IMR-90 (cell line): ENCODE measurements around the gene PCBD1. TPM values are rescaled to one million over a fixed set of nuclear protein-coding genes. Genes with fewer than 3 reads are reported as not detected.

Experiments used
- ATAC-seq: fragments of 200-7000 bp; cut with Tn5 transposase; 2 replicates; pipeline ENCODE4 v1.9.1; 2020; ENCODE audit warnings: low read depth, mild to moderate bottlenecking, moderate library complexity
- BruUV-seq: library from RNA; stranded (reverse); fragments of 400-500 nt; replicated peaks from 2 replicates; lab custom pipeline; 2021; lab: Mats Ljungman, UMichigan
- CTCF ChIA-PET: fragments of 300-600 bp; formaldehyde crosslinking; extraction: SDS; loops from one replicate; lab custom pipeline; 2021; ENCODE audit warnings: antibody characterized with exemption; lab: Yijun Ruan, JAX
- POLR2A ChIA-PET: fragments of 300-600 bp; sonication (Branson Sonifier 250); formaldehyde crosslinking; loops from one replicate; lab custom pipeline; 2022; ENCODE audit warnings: antibody characterized with exemption; ENCODE audit not compliant: unreplicated experiment; lab: Charles Lee
- DNase-seq: peaks from one replicate; pipeline ENCODE4 v3.0.0; 2013
- H2AFZ ChIP-seq: replicated peaks from 2 replicates; pipeline ENCODE3; 2013; ENCODE audit warnings: low read length, mild to moderate bottlenecking; ENCODE audit not compliant: poor library complexity
- H2AK5ac ChIP-seq: 2 replicates; pipeline ENCODE4 v1.6.1; 2013; ENCODE audit warnings: low read depth, low read length, inconsistent platforms
- H2AK9ac ChIP-seq: replicated peaks from 2 replicates; pipeline ENCODE3; 2013; ENCODE audit warnings: mild to moderate bottlenecking, low read depth, low read length, moderate library complexity; ENCODE audit not compliant: poor library complexity
- H2BK120ac ChIP-seq: 2 replicates; pipeline ENCODE4 v1.6.1; 2013; ENCODE audit warnings: low read depth, low read length, inconsistent platforms
- H2BK15ac ChIP-seq: 3 replicates; pipeline ENCODE4 v1.6.1; 2013; ENCODE audit warnings: low read depth, low read length, inconsistent platforms
- H2BK20ac ChIP-seq: 2 replicates; pipeline ENCODE4 v1.6.1; 2013; ENCODE audit warnings: low read depth, mild to moderate bottlenecking, inconsistent platforms, low read length, moderate library complexity
- H2BK5ac ChIP-seq: 2 replicates; pipeline ENCODE4 v1.6.1; 2013; ENCODE audit warnings: mild to moderate bottlenecking, low read depth, low read length, inconsistent platforms; ENCODE audit not compliant: poor library complexity, severe bottlenecking
- H3K14ac ChIP-seq: replicated peaks from 2 replicates; pipeline ENCODE4 v1.6.1; 2013; ENCODE audit warnings: low read depth, low read length, inconsistent platforms
- H3K18ac ChIP-seq: 2 replicates; pipeline ENCODE4 v1.6.1; 2013; ENCODE audit warnings: low read depth, low read length, control low read depth
- H3K23ac ChIP-seq: 2 replicates; pipeline ENCODE4 v1.6.1; 2013; ENCODE audit warnings: low read depth, low read length, inconsistent platforms
- H3K27ac ChIP-seq: 2 replicates; pipeline ENCODE4 v1.5.1; 2013; ENCODE audit warnings: mild to moderate bottlenecking, control low read depth, low read length; ENCODE audit not compliant: insufficient read depth
- H3K27me3 ChIP-seq: 2 replicates; pipeline ENCODE4 v1.6.1; 2013; ENCODE audit warnings: low read length; ENCODE audit not compliant: control insufficient read depth, insufficient read depth
- H3K36me3 ChIP-seq: 2 replicates; pipeline ENCODE4 v1.6.1; 2013; ENCODE audit warnings: low read length, mixed read lengths; ENCODE audit not compliant: control insufficient read depth, insufficient read depth
- H3K4ac ChIP-seq: 2 replicates; pipeline ENCODE4 v1.6.1; 2013; ENCODE audit warnings: low read depth, low read length, inconsistent platforms
- H3K4me1 ChIP-seq: 2 replicates; pipeline ENCODE4 v1.6.1; 2013; ENCODE audit warnings: low read length, mixed read lengths; ENCODE audit not compliant: control insufficient read depth, insufficient read depth
- H3K4me2 ChIP-seq: 2 replicates; pipeline ENCODE4 v1.6.1; 2013; ENCODE audit warnings: low read depth, mild to moderate bottlenecking, control low read depth, low read length, moderate library complexity
- H3K4me3 ChIP-seq: 2 replicates; pipeline ENCODE4 v1.5.1; 2013; ENCODE audit warnings: low read depth, mild to moderate bottlenecking, control low read depth, low read length, moderate library complexity; ENCODE audit not compliant: insufficient read depth
- H3K56ac ChIP-seq: 2 replicates; pipeline ENCODE4 v1.6.1; 2013; ENCODE audit warnings: low read length, inconsistent platforms; ENCODE audit not compliant: insufficient read depth; ENCODE audit errors: extremely low read depth
- H3K79me1 ChIP-seq, 2 experiments: 2 replicates each; pipeline ENCODE4 v1.6.1; 2013; ENCODE audit warnings: low read length in 2 of 2, inconsistent platforms in 1 of 2, low read depth in 1 of 2
- H3K9ac ChIP-seq: 2 replicates; pipeline ENCODE4 v1.6.1; 2013; ENCODE audit warnings: low read depth, low read length, control low read depth
- H3K9me1 ChIP-seq: 2 replicates; pipeline ENCODE4 v1.6.1; 2013; ENCODE audit warnings: low read length, inconsistent platforms; ENCODE audit not compliant: insufficient read depth
- H3K9me3 ChIP-seq: 2 replicates; pipeline ENCODE4 v1.6.1; 2013; ENCODE audit warnings: low read length; ENCODE audit not compliant: control insufficient read depth, insufficient read depth
- H4K20me1 ChIP-seq: 2 replicates; pipeline ENCODE4 v1.6.1; 2013; ENCODE audit warnings: low read length, inconsistent platforms; ENCODE audit not compliant: insufficient read depth
- H4K5ac ChIP-seq: 2 replicates; pipeline ENCODE4 v1.6.1; 2013; ENCODE audit warnings: mild to moderate bottlenecking, low read depth, low read length, control low read depth
- H4K8ac ChIP-seq, 2 experiments: 2 replicates each; pipeline ENCODE4 v1.6.1; 2013; ENCODE audit warnings: low read depth in 2 of 2, low read length in 2 of 2, control low read depth in 1 of 2, inconsistent platforms in 1 of 2
- H4K91ac ChIP-seq: 2 replicates; pipeline ENCODE4 v1.6.1; 2013; ENCODE audit warnings: low read depth, low read length, inconsistent platforms; ENCODE audit not compliant: insufficient read depth
- BHLHE40 ChIP-seq: fragments of 150-350 bp; IDR thresholded peaks from 2 replicates; pipeline ENCODE4 v1.6.1; 2016; ENCODE audit warnings: mild to moderate bottlenecking, low read depth, low read length
- CHD1 ChIP-seq: IDR thresholded peaks from 2 replicates; pipeline ENCODE4 v1.6.1; 2012; ENCODE audit warnings: low read depth, low read length, improper control_type of control experiment
- CTCF ChIP-seq: conservative IDR thresholded peaks from 2 replicates; pipeline ENCODE4 v1.5.1; 2012; ENCODE audit warnings: mild to moderate bottlenecking, low read depth, low read length, improper control_type of control experiment
- ELK1 ChIP-seq: fragments of 150-350 bp; IDR thresholded peaks from 2 replicates; pipeline ENCODE4 v1.6.1; 2016; ENCODE audit warnings: low read depth, mild to moderate bottlenecking, low read length, moderate library complexity, borderline replicate concordance
- FOS ChIP-seq: fragments of 150-350 bp; IDR thresholded peaks from 2 replicates; pipeline ENCODE4 v1.6.1; 2016; ENCODE audit warnings: low read depth, low read length
- MAFK ChIP-seq: IDR thresholded peaks from 2 replicates; pipeline ENCODE4 v1.6.1; 2012; ENCODE audit warnings: low read depth, low read length, improper control_type of control experiment
- MAZ ChIP-seq: IDR thresholded peaks from 2 replicates; pipeline ENCODE4 v1.6.1; 2012; ENCODE audit warnings: low read depth, mild to moderate bottlenecking, low read length, improper control_type of control experiment, moderate library complexity, borderline replicate concordance
- MXI1 ChIP-seq: IDR thresholded peaks from 2 replicates; pipeline ENCODE4 v1.6.1; 2012; ENCODE audit warnings: low read depth, mild to moderate bottlenecking, low read length, moderate library complexity, borderline replicate concordance
- NFE2L2 ChIP-seq: fragments of 150-350 bp; IDR thresholded peaks from 2 replicates; pipeline ENCODE4 v1.6.1; 2016; ENCODE audit warnings: low read depth, mild to moderate bottlenecking, low read length
- POLR2A ChIP-seq: IDR thresholded peaks from 2 replicates; pipeline ENCODE4 v1.6.1; 2012; ENCODE audit warnings: mild to moderate bottlenecking, low read depth, low read length
- RAD21 ChIP-seq: IDR thresholded peaks from 2 replicates; pipeline ENCODE4 v1.6.1; 2012; ENCODE audit warnings: low read length, improper control_type of control experiment
- RCOR1 ChIP-seq: IDR thresholded peaks from 2 replicates; pipeline ENCODE4 v1.6.1; 2012; ENCODE audit warnings: mild to moderate bottlenecking, low read length, improper control_type of control experiment; ENCODE audit not compliant: insufficient replicate concordance
- SMC3 ChIP-seq: fragments of 150-350 bp; IDR thresholded peaks from 2 replicates; pipeline ENCODE4 v1.6.1; 2016; ENCODE audit warnings: low read depth, mild to moderate bottlenecking, antibody characterized with exemption, low read length, moderate library complexity
- USF2 ChIP-seq: fragments of 150-350 bp; IDR thresholded peaks from 2 replicates; pipeline ENCODE4 v1.6.1; 2017; ENCODE audit warnings: mild to moderate bottlenecking, antibody characterized with exemption, low read length, low read depth
- WGBS, 2 experiments: methylation state at CpG; one replicate each; pipeline versions ENCODE4 v1.1.5 to v1.1.7; 2013; ENCODE audit warnings: missing lambda C conversion rate in 2 of 2; ENCODE audit not compliant: insufficient read length in 1 of 2; ENCODE audit errors: extremely low coverage in 2 of 2; 5-methylcytosine and 5-hydroxymethylcytosine counted together
- dilution Hi-C: fragments of 300-500 bp; cut with HindIII; formaldehyde crosslinking; loops from one replicate; pipeline ENCODE4 v1.14.3; 2018; ENCODE audit warnings: low sequenced_read_pairs; ENCODE audit not compliant: unreplicated experiment
- in situ Hi-C: fragments of 300-500 bp; cut with MboI; formaldehyde crosslinking; loops from 3 replicates; pipeline ENCODE4 v1.14.3; 2019; ENCODE audit warnings: low sequenced_read_pairs, inconsistent platforms, mixed read lengths
- intact Hi-C: fragments of 100-400 bp; cut with micrococcal nuclease; formaldehyde crosslinking; loops from 2 replicates; pipeline ENCODE4 v1.10.0; 2022
- polyA plus RNA-seq, 3 experiments: library from polyadenylated mRNA; depleted of rRNA; stranded (reverse); fragments of >200 nt; gene quantifications; 2 replicates each; pipeline ENCODE4 v1.2.3, GENCODE V29; 2012; ENCODE audit warnings: low replicate concordance in 1 of 3
- total RNA-seq: library from RNA; depleted of rRNA; stranded (reverse); fragments of >200 nt; gene quantifications from 2 replicates; pipeline ENCODE4 v1.2.3, GENCODE V29; 2012

Gene PCBD1
- total and polyA plus RNA-seq, 2 of the 4 experiments (the other 2 are of a cell fraction): 15.8 to 31.6 TPM

GRCh38 chr10:70856454-70856853 is 31.9 kb downstream of the PCBD1 start:
- Histone ChIP-seq H3K23ac (no peak overlapping the region), H4K20me1 (no peaks in the 10 kb centered on the region), H2AK9ac (no peak overlapping the region), H2BK120ac (no peak overlapping the region), H2AFZ (no peak overlapping the region), H3K18ac (no peak overlapping the region), H3K56ac (no peak overlapping the region), H3K4me3 (no peak overlapping the region), H3K4me1 (no peaks in the 10 kb centered on the region), H3K9me3 (no peaks in the 10 kb centered on the region), H3K4me2 (no peak overlapping the region), H2BK15ac (no peak overlapping the region), H3K27me3 (no peaks in the 10 kb centered on the region), H2AK5ac (no peak overlapping the region), H3K79me1 (peaks cover 9 to 15% of the 10 kb centered on the region in 2 experiments; a peak in 3 of 4 replicates), H3K9me1 (peaks cover 3% of the 10 kb centered on the region), H2BK20ac (no peak overlapping the region), H3K36me3 (peaks cover 29% of the 10 kb centered on the region), H4K91ac (no peak overlapping the region), H2BK5ac (no peak overlapping the region), H3K4ac (no peak overlapping the region), H3K14ac (no peak overlapping the region), H4K5ac (no peak overlapping the region; the same call in 1 of the 2 replicates), H4K8ac (no peak overlapping the region; a peak in 1 of 4 replicates), H3K27ac (no peak overlapping the region), H3K9ac (no peak overlapping the region)
- WGBS, 2 experiments: no CpG with 5 or more reads among the region's 2 CpGs
- BruUV-seq: no TSS peak
- in situ Hi-C loops (no loop called here), intact Hi-C loops (no loop called here), dilution Hi-C loops (no loop called here)
- TF ChIP-seq BHLHE40: no peak
- TF ChIP-seq RAD21: no peak
- no peak for TF ChIP-seq RCOR1
- no peak for TF ChIP-seq FOS
- TF ChIP-seq NFE2L2: no peak
- no peak for TF ChIP-seq USF2
- no peak for TF ChIP-seq ELK1
- TF ChIP-seq CHD1: no peak
- TF ChIP-seq MAZ: no peak
- TF ChIP-seq MAFK: no peak
- TF ChIP-seq SMC3: no peak
- no peak for TF ChIP-seq CTCF
- no peak for TF ChIP-seq MXI1
- no peak for TF ChIP-seq POLR2A
- ChIA-PET POLR2A (no interaction called here), CTCF (no interaction called here)
- no peak for ATAC-seq
- no peak for DNase-seq
